PC-3 (cell line): ENCODE data around the gene TSHZ2. TPM values are rescaled to one million over a fixed set of nuclear protein-coding genes. Genes with fewer than 3 reads are reported as not detected.

Experiments used
- ATAC-seq: fragments of 200-7000 bp; cut with Tn5 transposase; 2 replicates; pipeline ENCODE4 v1.9.1; 2020; ENCODE audit warnings: mild to moderate bottlenecking, moderate library complexity
- BruUV-seq: library from RNA; stranded (reverse); fragments of 400-500 nt; replicated peaks from 2 replicates; lab custom pipeline; 2021; lab: Mats Ljungman, UMichigan
- CTCF ChIA-PET: fragments of 300-600 bp; sonication (Branson Sonifier 250); formaldehyde crosslinking; loops from one replicate; lab custom pipeline; 2022; ENCODE audit warnings: antibody characterized with exemption; lab: Charles Lee
- POLR2A ChIA-PET: fragments of 300-600 bp; sonication (Branson Sonifier 250); formaldehyde crosslinking; loops from one replicate; lab custom pipeline; 2022; ENCODE audit warnings: antibody characterized with exemption; ENCODE audit not compliant: unreplicated experiment; lab: Charles Lee
- DNase-seq: peaks from one replicate; pipeline ENCODE4 v3.0.0-alpha.2; 2015
- H2AFZ ChIP-seq: fragments of 300-600 bp; sonication (generic); 2 replicates; pipeline ENCODE4 v1.6.0; 2016; ENCODE audit warnings: antibody characterized with exemption, low read length
- H3F3A ChIP-seq: fragments of 300-600 bp; sonication (generic); one replicate; pipeline ENCODE4 v1.6.0; 2017; ENCODE audit warnings: antibody characterized with exemption, low read length, control low read depth, mild to moderate bottlenecking; ENCODE audit not compliant: unreplicated experiment
- H3K27ac ChIP-seq: fragments of 300-600 bp; sonication (generic); 2 replicates; pipeline ENCODE4 v1.5.1; 2016; ENCODE audit warnings: mild to moderate bottlenecking, low read length
- H3K27me3 ChIP-seq: fragments of 300-600 bp; sonication (generic); 2 replicates; pipeline ENCODE4 v1.6.1; 2016; ENCODE audit warnings: low read length, mixed read lengths
- H3K36me3 ChIP-seq: fragments of 300-600 bp; sonication (generic); 2 replicates; pipeline ENCODE4 v1.6.1; 2016; ENCODE audit warnings: low read depth, mixed run types, low read length, mixed read lengths
- H3K4me1 ChIP-seq: fragments of 300-600 bp; sonication (generic); 2 replicates; pipeline ENCODE4 v1.5.1; 2016; ENCODE audit warnings: low read length; ENCODE audit not compliant: insufficient read depth
- H3K4me2 ChIP-seq: fragments of 300-600 bp; sonication (generic); 2 replicates; pipeline ENCODE4 v1.6.0; 2016; ENCODE audit warnings: low read length
- H3K4me3 ChIP-seq: fragments of 300-600 bp; sonication (generic); 2 replicates; pipeline ENCODE4 v1.5.1; 2016; ENCODE audit warnings: mild to moderate bottlenecking, low read length, mixed read lengths
- H3K79me2 ChIP-seq: fragments of 300-600 bp; sonication (generic); 2 replicates; pipeline ENCODE4 v1.6.1; 2017; ENCODE audit warnings: low read length, mixed read lengths
- H3K9ac ChIP-seq: fragments of 300-600 bp; sonication (generic); 2 replicates; pipeline ENCODE4 v1.6.0; 2016; ENCODE audit warnings: mild to moderate bottlenecking, low read length
- H3K9me2 ChIP-seq: fragments of 300-600 bp; sonication (generic); replicated peaks from 2 replicates; pipeline ENCODE4 v1.6.1; 2016; ENCODE audit warnings: mixed run types, low read length, mixed read lengths
- H3K9me3 ChIP-seq: fragments of 300-600 bp; sonication (generic); 2 replicates; pipeline ENCODE4 v1.6.1; 2016; ENCODE audit warnings: low read length, mixed read lengths
- H4K20me1 ChIP-seq: fragments of 300-600 bp; sonication (generic); 2 replicates; pipeline ENCODE4 v1.6.1; 2016; ENCODE audit warnings: low read length, mixed read lengths
- EZH2 ChIP-seq: fragments of 300-600 bp; sonication (generic); IDR thresholded peaks from one replicate; pipeline ENCODE4 v1.6.1; 2017; ENCODE audit warnings: antibody characterized with exemption, mild to moderate bottlenecking, low read length; ENCODE audit not compliant: unreplicated experiment
- EZH2phosphoT487 ChIP-seq: fragments of 300-600 bp; sonication (generic); IDR thresholded peaks from 2 replicates; pipeline ENCODE4 v1.6.1; 2018; ENCODE audit warnings: mild to moderate bottlenecking, antibody characterized with exemption, low read length, borderline replicate concordance
- intact Hi-C: fragments of 100-400 bp; cut with micrococcal nuclease; formaldehyde crosslinking; loops from 2 replicates; pipeline ENCODE4 v1.9.0; 2023
- total RNA-seq: library from RNA; depleted of rRNA; stranded (reverse); fragments of >200 nt; gene quantifications from 2 replicates; pipeline ENCODE4 v1.2.3, GENCODE V29; 2014
- TF ChIP-seq, protein P1 (sequence below): fragments of 300-600 bp; sonication (generic); conservative IDR thresholded peaks from 2 replicates; pipeline ENCODE4 v1.5.1; 2017; ENCODE audit warnings: antibody characterized with exemption, low read depth, mild to moderate bottlenecking, low read length

TSHZ2 gene
- total RNA-seq, 1 experiment from 2014 or later = not detected

DNA sequence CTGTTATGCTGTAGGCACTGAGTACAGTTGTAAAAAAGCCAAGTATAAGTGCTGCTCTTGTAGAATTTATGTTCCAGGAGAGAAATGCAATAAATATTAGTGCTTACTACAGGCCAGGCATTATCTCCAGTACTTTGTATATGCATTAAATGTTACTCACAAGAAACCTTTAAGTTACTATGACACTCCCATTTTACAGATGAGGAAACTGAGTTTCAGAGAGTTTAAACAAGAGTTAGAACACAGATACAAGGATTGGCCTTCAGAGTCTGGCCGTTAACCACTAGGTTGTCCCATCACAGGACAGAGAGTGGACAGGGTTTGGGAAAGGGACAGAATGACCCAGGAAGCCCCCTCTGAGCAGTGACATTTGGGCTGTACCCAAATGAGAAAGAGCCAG, 347.0 kb downstream of the TSHZ2 start:
- H3F3A ChIP-seq = no peaks in the 10 kb centered on the region
- H4K20me1 ChIP-seq = no peaks in the 10 kb centered on the region
- ChIA-PET CTCF (no interaction called here), POLR2A (no interaction called here)
- H3K27ac ChIP-seq = no peak overlapping the region
- H3K79me2 ChIP-seq = no peaks in the 10 kb centered on the region
- H3K4me2 ChIP-seq = no peak overlapping the region
- TF ChIP-seq EZH2 = no peak
- TF ChIP-seq EZH2phosphoT487 = no peak
- TF ChIP-seq, protein P1, sequence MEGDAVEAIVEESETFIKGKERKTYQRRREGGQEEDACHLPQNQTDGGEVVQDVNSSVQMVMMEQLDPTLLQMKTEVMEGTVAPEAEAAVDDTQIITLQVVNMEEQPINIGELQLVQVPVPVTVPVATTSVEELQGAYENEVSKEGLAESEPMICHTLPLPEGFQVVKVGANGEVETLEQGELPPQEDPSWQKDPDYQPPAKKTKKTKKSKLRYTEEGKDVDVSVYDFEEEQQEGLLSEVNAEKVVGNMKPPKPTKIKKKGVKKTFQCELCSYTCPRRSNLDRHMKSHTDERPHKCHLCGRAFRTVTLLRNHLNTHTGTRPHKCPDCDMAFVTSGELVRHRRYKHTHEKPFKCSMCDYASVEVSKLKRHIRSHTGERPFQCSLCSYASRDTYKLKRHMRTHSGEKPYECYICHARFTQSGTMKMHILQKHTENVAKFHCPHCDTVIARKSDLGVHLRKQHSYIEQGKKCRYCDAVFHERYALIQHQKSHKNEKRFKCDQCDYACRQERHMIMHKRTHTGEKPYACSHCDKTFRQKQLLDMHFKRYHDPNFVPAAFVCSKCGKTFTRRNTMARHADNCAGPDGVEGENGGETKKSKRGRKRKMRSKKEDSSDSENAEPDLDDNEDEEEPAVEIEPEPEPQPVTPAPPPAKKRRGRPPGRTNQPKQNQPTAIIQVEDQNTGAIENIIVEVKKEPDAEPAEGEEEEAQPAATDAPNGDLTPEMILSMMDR = no peak
- no peak overlapping the region for H3K4me3 ChIP-seq
- H3K4me1 ChIP-seq = no peaks in the 10 kb centered on the region
- no TSS peak for BruUV-seq
- intact Hi-C loops = no loop called here
- H3K27me3 ChIP-seq = peaks cover 64% of the 10 kb centered on the region
- H3K9ac ChIP-seq = no peak overlapping the region
- H3K36me3 ChIP-seq = no peaks in the 10 kb centered on the region
- no peak overlapping the region for H2AFZ ChIP-seq
- H3K9me3 ChIP-seq = no peaks in the 10 kb centered on the region
- ATAC-seq (no peak), DNase-seq (no peak)
- no peaks in the 10 kb centered on the region for H3K9me2 ChIP-seq

DNA sequence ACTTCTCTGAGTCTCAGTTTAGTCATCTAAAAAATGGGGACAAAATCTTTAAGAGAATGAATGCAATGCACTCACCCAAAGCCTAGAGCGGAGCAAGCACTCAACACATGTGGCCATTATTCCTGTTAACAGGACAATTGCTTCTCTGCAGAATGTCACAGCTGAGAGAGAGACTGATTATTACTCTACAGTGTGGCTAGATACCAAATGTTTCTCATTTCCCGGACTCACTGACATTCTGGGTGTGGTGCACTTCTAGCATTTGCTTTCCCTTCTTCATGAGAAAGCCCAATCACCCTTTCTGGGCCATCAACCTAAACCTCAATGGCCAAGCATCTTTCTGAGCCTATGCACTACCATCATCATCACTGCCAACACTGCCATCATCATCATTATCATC, 347.6 kb downstream of the TSHZ2 start:
- DNase-seq (no peak), ATAC-seq (no peak)
- H3K4me3 ChIP-seq = no peak overlapping the region
- H3K27ac ChIP-seq = no peak overlapping the region
- H2AFZ ChIP-seq = no peak overlapping the region
- no peaks in the 10 kb centered on the region for H3K9me3 ChIP-seq
- H3F3A ChIP-seq = no peaks in the 10 kb centered on the region
- POLR2A ChIA-PET = no interaction called here
- no peaks in the 10 kb centered on the region for H3K9me2 ChIP-seq
- no peak overlapping the region for H3K4me2 ChIP-seq
- H3K4me1 ChIP-seq = no peaks in the 10 kb centered on the region
- TF ChIP-seq EZH2phosphoT487 (no peak), EZH2 (no peak)
- TF ChIP-seq, protein P1 = no peak
- no TSS peak for BruUV-seq
- no peaks in the 10 kb centered on the region for H3K79me2 ChIP-seq
- H4K20me1 ChIP-seq = no peaks in the 10 kb centered on the region
- H3K27me3 ChIP-seq = peaks cover 69% of the 10 kb centered on the region
- H3K9ac ChIP-seq = no peak overlapping the region
- no peaks in the 10 kb centered on the region for H3K36me3 ChIP-seq
- CTCF ChIA-PET = no interaction called here
- intact Hi-C loops = no loop called here

DNA sequence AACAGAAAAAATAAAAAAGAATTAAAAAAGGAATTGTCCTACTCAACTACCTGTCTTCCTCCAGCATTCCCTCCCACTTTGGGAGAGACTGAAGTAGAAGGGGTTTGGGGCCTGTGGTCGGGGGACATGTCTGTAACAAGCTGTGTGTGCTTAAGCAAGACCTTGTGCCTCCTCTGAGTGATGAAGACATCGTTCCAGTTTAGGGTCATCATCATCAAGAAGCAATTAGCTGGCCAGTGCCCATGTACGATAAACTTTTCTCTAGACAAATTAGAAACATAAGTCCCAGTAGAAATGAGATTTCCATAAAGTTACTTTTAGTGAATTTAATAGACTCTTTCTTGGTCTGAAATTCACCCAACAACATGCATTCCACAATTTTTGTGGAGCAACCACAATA, 348.5 kb downstream of the TSHZ2 start:
- no peak overlapping the region for H3K4me2 ChIP-seq
- no peaks in the 10 kb centered on the region for H3K79me2 ChIP-seq
- no peak overlapping the region for H3K27ac ChIP-seq
- no peaks in the 10 kb centered on the region for H3K36me3 ChIP-seq
- no peaks in the 10 kb centered on the region for H3K4me1 ChIP-seq
- ATAC-seq (no peak), DNase-seq (no peak)
- H3K9me3 ChIP-seq = no peaks in the 10 kb centered on the region
- no peak for TF ChIP-seq EZH2
- TF ChIP-seq, protein P1 = no peak
- TF ChIP-seq EZH2phosphoT487 = no peak
- H3K4me3 ChIP-seq = no peak overlapping the region
- CTCF ChIA-PET = no interaction called here
- H3K9ac ChIP-seq = no peak overlapping the region
- H3K27me3 ChIP-seq = peaks cover 69% of the 10 kb centered on the region
- no TSS peak for BruUV-seq
- H3K9me2 ChIP-seq = no peaks in the 10 kb centered on the region
- no peaks in the 10 kb centered on the region for H3F3A ChIP-seq
- no peaks in the 10 kb centered on the region for H4K20me1 ChIP-seq
- intact Hi-C loops = no loop called here
- no peak overlapping the region for H2AFZ ChIP-seq
- POLR2A ChIA-PET = no interaction called here
